MV-4-11 (cell line): Measurements from ENCODE around the gene UNC119B.
A peak's percentile ranks its signal among the peaks of the same experiment; 100 is the strongest.
"Not testable (repeated sequence)": the region's sequence is repeated elsewhere in the genome, so short reads cannot be mapped to it uniquely, and the experiment has no call there.

Experiments
- DNase-seq: peaks from one replicate; lab custom pipeline; 2025; lab: John Stamatoyannopoulos, UW

Gene UNC119B

DNA sequence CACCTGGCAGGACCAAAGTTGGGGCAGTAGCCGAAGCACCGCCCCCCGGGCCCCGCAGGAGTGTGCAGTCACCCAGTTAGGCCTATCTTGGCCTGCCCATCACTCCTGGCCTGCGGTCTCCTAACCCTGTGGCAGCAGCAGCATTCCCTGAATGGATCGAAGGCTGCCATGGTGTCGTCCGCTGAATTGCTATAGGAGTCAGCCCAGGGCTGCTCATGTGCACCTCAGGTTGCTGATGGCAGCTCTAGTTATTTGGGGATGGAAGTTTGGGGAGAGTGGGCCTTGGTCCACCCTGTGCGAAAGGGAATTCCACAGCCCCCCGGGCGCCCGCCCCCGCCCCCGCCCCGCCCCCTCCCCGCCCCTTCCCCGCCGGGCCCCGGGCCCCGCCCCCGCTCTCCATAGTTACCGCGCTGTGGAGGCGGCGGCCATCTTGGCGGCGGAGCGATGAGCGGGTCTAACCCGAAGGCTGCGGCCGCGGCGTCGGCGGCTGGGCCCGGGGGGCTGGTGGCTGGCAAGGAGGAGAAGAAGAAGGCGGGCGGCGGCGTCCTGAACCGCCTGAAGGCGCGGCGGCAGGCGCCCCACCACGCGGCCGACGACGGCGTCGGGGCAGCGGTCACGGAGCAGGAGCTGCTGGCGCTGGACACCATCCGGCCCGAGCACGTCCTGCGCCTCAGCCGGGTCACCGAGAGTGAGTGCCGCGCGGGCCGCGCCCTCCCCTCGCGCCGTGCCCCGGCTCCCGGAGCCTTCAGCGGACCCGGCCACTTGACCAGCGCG lies at the start of gene UNC119B:
UNC119B (plus strand) TSS at position 428 of the 774 bp plus-strand sequence; CDS start at position 445, 17 bp downstream.
- peak; percentile 29 for DNase-seq

DNA sequence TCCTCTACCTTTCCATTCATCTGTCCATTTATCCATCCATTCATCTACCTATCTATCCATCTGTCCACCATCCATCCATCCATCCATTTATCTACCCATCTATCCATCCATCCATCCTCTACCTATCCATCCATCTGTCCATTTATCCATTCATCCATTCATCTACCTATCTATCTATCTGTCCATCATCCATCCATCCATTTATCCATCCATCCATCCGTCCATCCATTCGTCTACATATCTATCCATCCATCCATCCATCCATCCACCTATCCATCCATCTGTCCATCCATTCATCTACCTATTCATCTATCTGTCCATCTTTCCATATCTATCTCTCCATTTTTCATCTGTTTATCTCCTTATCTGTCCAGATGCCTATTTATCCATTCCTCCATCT lies 48.8 kb upstream of the UNC119B start:
- DNase-seq: no peak

GRCh38 chr12:120662879-120663278 lies 47.4 kb upstream of the UNC119B start:
- DNase-seq: peak; percentile 49

DNA sequence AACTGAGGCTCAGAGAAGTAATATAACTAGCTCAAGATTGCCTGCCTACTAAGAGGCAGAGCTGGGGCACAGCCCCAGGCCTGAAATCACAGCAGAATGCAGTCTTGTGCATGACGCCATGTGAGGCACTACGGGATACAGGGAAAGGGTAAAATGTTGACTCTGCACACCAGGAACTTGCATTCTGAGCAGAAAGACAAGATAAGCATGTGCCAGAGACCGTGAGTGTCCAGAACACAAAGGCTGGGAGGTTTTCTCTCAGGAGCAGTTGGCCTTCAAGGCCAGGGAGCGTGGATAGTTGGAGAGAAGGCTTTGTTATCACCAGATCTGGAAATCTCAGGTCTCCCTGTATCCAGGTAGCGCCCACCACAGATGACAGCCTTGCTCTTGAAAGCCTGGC lies 46.5 kb upstream of the UNC119B start:
- no peak for DNase-seq

- DNase-seq: no peak
Observed at GRCh38 chr12:120666571-120667390, 43.5 kb upstream of the UNC119B start.

DNA sequence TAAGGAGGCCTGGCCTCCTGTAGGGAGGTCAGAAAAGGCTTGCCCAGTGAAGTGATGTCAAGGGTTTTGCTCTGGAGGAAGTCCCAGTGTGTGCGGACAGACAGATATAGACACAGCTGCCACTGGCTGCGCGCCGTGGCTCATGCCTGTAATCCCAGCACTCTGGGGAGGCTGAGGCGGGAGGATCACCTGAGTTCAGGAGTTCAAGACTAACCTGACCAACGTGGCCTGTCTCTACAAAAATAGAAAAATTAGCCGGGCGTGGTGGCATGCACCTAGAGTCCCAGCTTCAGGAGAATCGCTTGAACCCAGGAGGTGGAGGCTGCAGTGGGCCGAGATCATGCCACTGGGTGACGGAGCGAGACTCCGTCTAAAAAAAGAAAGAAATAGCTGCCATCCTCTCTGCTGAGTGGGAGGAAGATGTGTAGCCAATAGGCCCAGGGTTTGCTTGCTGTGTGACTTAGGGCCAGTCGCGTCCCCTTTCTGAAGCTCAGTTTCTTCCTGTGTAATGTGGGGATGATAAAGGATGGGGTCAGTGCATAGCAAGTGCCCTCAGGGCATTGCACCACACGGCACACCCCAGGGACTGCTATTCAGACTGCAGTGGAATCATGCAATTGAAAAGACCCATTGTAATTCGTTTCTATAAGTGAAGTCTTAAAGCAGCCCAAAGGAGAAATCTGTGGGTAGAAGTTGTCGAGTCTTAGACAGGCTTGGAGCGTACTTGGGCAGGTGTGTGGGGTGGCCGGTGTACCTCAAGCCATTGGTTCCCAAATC lies 42.0 kb upstream of the UNC119B start:
- no peak for DNase-seq

DNA sequence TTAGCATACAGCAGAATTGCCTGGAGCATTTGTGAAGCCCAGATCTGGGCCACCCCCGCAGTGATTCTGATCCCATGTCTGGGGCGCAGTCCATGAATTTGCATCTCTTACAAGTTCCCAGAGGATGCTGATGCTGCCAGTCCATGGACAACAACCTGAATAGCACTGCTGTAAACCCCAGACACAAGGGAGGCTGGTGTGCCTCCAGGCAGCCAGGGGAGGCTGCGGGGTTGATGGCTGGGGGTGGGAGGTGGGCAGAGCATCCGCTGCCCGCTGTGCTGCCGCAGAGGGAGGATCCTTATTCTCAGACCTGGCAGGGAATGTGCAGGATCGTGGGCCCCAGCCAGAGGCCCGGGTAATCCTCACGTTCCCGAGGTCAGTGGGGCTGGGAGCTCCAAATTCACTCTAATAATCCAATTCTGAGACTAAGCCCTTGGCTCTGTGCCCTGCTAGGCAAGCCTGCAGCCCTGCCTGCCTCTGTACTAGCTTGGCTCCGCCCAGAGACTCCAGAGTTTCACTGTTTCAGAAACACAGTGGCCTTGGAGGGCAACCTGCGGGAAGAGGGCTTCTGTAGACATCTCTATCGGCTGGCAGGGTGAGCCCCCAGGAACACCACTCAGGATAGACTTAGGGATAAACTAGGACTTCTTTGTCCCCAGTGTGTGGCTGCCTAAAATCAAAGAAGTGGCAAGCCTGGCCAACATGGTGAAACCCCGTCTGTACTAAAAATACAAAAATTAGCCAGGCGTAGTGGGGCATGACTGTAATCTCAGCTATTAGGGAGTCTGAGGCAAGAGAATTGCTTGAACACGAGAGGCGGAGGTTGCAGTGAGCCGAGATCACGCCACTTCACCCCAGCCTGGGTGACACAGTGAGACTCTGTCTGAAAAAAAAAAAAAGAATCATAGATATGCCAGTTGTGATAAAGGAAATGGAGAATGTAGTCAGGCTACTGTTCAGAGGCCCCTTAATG lies 41.1 kb upstream of the UNC119B start:
- no peak for DNase-seq

DNA sequence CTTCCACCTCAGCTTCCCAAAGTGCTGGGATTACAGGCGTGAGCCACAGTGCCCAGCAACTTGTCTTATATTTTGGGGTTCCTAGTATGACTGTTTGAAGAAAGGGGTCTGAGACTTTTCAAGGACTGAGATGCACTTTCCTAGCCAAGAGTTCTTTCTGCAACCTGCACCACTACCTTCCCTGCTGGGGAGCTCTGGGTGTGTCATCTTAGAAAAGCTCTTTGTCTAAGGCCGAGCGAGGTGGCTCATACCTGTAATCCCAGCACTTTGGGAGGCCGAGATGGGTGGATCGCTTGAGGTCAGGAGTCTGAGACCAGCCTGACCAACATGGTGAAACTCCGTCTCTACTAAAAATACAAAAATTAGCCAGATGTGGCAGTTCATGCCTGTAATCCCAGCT lies 40.0 kb upstream of the UNC119B start:
- not testable (repeated sequence) for DNase-seq

DNA sequence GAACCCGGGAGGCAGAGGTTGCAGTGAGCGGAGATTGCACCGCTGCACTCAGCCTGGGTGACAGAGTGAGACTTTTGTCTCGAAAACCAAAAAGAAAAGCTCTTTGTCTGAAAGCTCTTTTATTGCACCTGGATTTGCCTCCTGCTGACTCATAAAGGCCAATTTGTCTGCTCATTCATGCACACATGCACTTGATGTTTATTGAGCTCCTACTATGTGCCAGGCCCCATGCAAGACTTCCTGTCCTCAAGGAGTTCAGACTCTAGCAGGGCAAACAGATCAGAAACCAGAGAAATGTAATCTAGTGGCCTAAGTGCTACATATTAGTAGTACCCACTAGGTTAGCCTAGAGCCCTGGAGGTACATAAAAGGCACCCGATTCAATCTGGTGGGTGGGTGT lies 39.6 kb upstream of the UNC119B start:
- no peak for DNase-seq

DNA sequence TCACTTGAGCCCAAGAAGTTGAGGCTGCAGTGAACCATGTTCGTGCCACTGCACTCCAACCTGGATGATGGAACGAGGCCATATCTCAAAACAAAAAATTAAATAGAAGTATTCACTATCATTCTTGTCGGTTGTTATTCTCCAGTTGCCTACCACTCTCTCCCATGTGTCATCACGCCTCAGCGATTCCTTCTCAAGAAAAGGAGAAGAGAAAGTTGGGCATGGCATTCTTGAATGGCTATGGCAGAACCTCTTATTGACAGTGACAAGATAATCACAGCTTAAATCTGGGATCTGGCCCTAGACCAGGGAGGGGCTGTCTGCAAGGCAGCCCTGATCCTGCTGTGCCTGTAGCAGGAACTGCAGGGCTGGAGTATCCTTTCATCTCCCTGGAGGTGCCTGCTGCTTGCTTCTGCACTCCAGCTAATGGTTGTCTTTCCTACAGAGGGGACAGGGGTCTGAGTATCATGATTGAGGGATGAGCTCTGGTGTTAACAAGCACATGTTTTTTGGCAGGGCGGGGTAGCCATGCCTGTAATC lies 36.1 kb upstream of the UNC119B start:
- peak; percentile 89 for DNase-seq

GRCh38 chr12:120677765-120678473 lies 32.3 kb upstream of the UNC119B start:
- DNase-seq: peak; percentile 53

DNA sequence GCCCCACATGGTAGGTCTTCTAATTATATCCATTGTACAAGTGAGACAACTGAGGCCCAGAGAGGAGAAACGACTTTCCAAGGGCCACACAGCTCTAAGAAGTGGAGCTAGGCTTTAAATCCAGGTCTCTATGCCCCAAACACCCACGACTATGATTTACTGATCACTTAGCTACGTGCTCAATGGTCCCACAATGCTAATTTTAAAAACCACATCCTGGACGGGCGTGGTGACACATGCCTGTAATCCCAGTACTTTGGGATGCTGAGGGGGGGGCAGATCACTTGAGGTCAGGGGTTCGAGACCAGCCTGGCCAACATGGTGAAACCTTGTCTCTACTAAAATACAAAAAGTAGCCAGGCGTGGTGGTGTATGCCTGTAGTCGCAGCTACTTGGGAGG lies 31.7 kb upstream of the UNC119B start:
- peak; percentile 26 for DNase-seq

DNA sequence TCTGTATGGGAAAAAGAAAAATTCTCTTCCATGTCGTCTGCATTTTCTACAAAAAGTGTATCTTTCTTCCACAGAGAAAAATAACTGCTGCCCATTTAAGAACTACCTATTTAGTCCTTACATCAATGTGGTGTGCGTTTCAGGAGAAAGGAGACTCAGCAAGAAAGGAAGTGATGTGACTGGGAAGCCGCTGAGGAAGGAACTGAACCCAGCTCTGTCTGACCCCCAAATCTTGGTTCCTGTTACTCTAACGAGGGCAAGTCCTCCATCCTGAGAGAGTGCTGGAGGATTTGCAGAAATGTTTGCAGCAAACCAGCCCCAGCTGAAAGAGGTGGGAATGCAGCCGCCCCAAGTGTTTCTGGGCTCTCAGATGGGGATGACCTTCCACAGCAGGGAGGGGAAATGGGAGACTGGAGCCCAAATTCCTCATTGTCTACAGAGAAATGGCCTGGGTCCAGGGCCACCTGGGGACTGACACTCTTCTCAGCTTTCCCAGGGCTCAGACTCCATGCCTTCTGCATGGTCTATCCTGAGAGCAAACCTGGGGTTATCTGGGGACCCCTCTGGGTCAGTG lies 30.0 kb upstream of the UNC119B start:
- peak; percentile 51 for DNase-seq

DNA sequence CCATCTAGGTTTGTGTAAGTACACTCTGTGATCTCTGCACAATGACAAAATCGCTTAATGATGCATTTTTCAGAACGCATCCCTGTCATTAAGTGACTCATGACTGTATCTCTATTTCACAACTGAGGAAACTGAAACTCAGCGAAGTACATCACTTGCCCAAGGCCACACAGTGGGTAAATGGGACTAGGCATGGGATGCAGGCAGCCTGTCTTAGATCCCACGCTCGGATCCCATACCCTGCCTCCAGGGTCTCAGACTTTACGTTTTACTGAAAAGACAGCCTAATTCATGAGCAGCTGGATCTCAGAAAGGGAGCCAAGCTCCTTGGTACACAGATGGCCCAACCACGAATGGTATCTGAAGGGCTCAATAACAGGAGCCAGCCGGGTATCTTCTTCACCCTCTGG lies 25.7 kb upstream of the UNC119B start:
- DNase-seq: peak; percentile 88

- no peak for DNase-seq
Observed at GRCh38 chr12:120685522-120685921, 24.7 kb upstream of the UNC119B start.

GRCh38 chr12:120686151-120686689 lies 24.0 kb upstream of the UNC119B start:
- DNase-seq: peak; percentile 97

- DNase-seq: peak; percentile 99
Observed at GRCh38 chr12:120686690-120687577, 23.3 kb upstream of the UNC119B start, which contains the start of gene MLEC. MLEC (plus strand) TSS chr12:120687149; CDS start chr12:120687297, 148 bp downstream.

DNA sequence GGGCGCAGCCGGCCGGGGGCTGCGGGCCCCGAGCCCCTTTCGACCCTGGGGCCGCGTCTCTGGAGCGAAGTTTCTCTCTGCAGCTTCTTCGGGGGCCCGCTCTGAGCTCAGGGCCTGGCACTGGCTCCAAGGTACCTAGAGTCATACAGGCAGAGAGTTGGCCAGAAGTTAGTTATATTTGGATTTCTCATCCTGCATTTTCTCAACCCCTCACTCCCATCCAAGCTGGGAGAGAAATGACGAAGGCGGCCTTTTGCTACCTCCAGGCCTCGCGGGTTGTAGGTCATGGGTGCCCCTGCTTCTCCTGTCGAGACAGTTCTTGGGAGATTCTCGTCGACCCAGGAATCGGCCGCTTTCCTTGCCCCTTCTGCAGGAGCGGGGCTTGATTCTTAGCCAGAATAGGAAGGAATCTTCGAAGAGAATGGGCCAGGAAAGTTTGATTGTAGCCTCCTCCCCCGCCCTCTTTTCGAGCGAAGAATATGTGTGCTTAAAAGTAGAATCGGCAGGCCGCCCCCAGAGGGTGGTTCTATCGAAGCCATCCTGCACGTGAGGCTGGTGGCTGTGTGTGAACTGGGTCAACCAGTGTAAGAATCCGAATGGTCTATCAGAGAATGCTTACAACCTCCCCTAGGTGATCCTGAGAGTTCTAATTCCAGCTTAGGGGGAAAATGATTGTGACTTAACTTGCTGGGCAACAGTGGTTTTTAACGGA lies 22.5 kb upstream of the UNC119B start:
- DNase-seq: peak; percentile 23
